ENCODE results near the gene CLEC4F. TPM values are rescaled to one million over a fixed set of nuclear protein-coding genes. Genes with fewer than 3 reads are reported as not detected.

CLEC4F gene
- total and polyA plus RNA-seq, 2 experiments from 2014 or later: not detected

- TF ChIP-seq ZNF462 (CRISPR knock-in tag; IDR thresholded peaks at IDR 0.05): no peak
- no peak for TF ChIP-seq POLR2AphosphoS5 (IDR thresholded peaks at IDR 0.05; ENCODE audit: low read depth)
- TF ChIP-seq, protein P1, sequence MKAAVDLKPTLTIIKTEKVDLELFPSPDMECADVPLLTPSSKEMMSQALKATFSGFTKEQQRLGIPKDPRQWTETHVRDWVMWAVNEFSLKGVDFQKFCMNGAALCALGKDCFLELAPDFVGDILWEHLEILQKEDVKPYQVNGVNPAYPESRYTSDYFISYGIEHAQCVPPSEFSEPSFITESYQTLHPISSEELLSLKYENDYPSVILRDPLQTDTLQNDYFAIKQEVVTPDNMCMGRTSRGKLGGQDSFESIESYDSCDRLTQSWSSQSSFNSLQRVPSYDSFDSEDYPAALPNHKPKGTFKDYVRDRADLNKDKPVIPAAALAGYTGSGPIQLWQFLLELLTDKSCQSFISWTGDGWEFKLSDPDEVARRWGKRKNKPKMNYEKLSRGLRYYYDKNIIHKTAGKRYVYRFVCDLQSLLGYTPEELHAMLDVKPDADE (IDR thresholded peaks at IDR 0.05): no peak
Measured at GRCh38 chr2:70837980-70838925, 17.9 kb upstream of the CLEC4F start (continued).

DNA sequence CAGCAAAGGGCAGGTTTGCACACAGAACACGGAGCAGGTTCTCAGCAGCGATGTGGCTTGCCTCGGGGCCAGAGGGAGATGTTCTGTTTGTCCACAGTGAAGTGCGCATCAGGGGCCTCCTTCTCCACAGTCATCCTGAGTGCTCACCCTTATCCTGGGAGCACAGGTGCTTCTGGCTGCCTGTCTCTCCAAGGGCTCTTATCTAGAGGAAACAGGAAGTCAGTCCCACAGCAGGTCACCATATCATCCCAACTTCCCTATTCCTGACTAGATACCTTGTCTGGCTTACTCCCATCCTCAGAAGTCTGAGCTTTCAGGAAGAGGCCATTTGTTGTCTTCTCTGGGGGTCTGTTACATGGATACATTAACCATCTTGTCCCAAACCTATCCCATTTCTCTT, 15.2 kb upstream of the CLEC4F start, which contains the start of gene CD207:
Gene CD207, minus strand, starts transcription at position 174 of the 400 bp plus-strand sequence. Its CDS starts 40 bp downstream, at position 134.
- H3K36me3 ChIP-seq (ENCODE audit: insufficient read depth): no peaks in the 10 kb centered on the region
- no peaks in the 10 kb centered on the region for H3F3A ChIP-seq (replicated peaks; ENCODE audit: low read depth)
- Mint-ChIP-seq H3K9me3 (no peaks in the 10 kb centered on the region; the same call in 2 of the 3 replicates), H3K27ac (no peak within 1 kb of the TSS), H3K27me3 (ENCODE audit: insufficient read depth, low read depth, poor library complexity) (peaks cover 20% of the 10 kb centered on the region), H3K4me1 (no peaks in the 10 kb centered on the region), H3K4me3 (no peak within 1 kb of the TSS), H3K36me3 (ENCODE audit: low read depth) (no peaks in the 10 kb centered on the region)
- no peak for DNase-seq (ENCODE audit: low spot score)
- H3K9me2 ChIP-seq (ENCODE audit: insufficient read depth): 0 out of 2 replicates have a peak, but pooled peaks cover 4% of the 10 kb centered on the region
- H3K27me3 ChIP-seq (ENCODE audit: insufficient read depth): no peaks in the 10 kb centered on the region
- H3K27ac ChIP-seq (ENCODE audit: low read depth): no peak within 1 kb of the TSS
- no peaks in the 10 kb centered on the region for H3K4me1 ChIP-seq (ENCODE audit: insufficient read depth)
- peak within 1 kb of the TSS; percentile 14; the same call in 1 of the 2 replicates for H2AFZ ChIP-seq
- no peak within 1 kb of the TSS for H3K4me2 ChIP-seq
- no peak within 1 kb of the TSS for H3K4me3 ChIP-seq
- no peaks in the 10 kb centered on the region for H4K20me1 ChIP-seq (replicated peaks; ENCODE audit: insufficient read depth)
- no peaks in the 10 kb centered on the region for H3K79me2 ChIP-seq (replicated peaks; ENCODE audit: insufficient read depth)
- ATAC-seq: no peak
- TF ChIP-seq NANOG (IDR thresholded peaks at IDR 0.05; ENCODE audit: borderline replicate concordance) (no peak), ZNF331 (CRISPR knock-in tag; IDR thresholded peaks at IDR 0.05; ENCODE audit: low read depth) (no peak), POLR2AphosphoS5 (IDR thresholded peaks at IDR 0.05; ENCODE audit: low read depth) (no peak), EZH2 (IDR thresholded peaks at IDR 0.05; ENCODE audit: low read depth, unreplicated experiment) (no peak), EZH2phosphoT487 (IDR thresholded peaks at IDR 0.05; ENCODE audit: unreplicated experiment) (no peak), CREB1 (CRISPR knock-in tag; IDR thresholded peaks at IDR 0.05; ENCODE audit: low read depth) (no peak), STAT1 (IDR thresholded peaks at IDR 0.05; ENCODE audit: unreplicated experiment) (no peak), REST (IDR thresholded peaks at IDR 0.05; ENCODE audit: unreplicated experiment) (no peak)
- TF ChIP-seq, protein P2, sequence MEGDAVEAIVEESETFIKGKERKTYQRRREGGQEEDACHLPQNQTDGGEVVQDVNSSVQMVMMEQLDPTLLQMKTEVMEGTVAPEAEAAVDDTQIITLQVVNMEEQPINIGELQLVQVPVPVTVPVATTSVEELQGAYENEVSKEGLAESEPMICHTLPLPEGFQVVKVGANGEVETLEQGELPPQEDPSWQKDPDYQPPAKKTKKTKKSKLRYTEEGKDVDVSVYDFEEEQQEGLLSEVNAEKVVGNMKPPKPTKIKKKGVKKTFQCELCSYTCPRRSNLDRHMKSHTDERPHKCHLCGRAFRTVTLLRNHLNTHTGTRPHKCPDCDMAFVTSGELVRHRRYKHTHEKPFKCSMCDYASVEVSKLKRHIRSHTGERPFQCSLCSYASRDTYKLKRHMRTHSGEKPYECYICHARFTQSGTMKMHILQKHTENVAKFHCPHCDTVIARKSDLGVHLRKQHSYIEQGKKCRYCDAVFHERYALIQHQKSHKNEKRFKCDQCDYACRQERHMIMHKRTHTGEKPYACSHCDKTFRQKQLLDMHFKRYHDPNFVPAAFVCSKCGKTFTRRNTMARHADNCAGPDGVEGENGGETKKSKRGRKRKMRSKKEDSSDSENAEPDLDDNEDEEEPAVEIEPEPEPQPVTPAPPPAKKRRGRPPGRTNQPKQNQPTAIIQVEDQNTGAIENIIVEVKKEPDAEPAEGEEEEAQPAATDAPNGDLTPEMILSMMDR (conservative IDR thresholded peaks at IDR 0.05; ENCODE audit: low read depth in 2 of 2): no peak
